Gastrocnemius medialis (tissue), 4 donors: Measurements from ENCODE around the gene OTOF. TPM values are rescaled to one million over a fixed set of nuclear protein-coding genes. Genes with fewer than 3 reads are reported as not detected.

Experiments used
- ATAC-seq, 2 donors: fragments of 150-250 bp; one replicate each; pipeline ENCODE4 v1.9.1; 2016
- DNase-seq, 2 donors: peaks; one replicate each; pipeline ENCODE4 v3.0.0-alpha.2; 2019
- H3K27ac ChIP-seq, 4 donors: fragments of 200-600 bp; sonication (generic); 1 replicate in 1 of 4; 2 replicates in 3 of 4; pipeline ENCODE4 v1.5.1; 2016 to 2018; ENCODE audit warnings: mild to moderate bottlenecking in 2 of 4, moderate library complexity in 1 of 4
- H3K27me3 ChIP-seq, 3 donors: fragments of 200-600 bp; sonication (generic) in 2 of 3; 1 replicate in 1 of 3; 2 replicates in 2 of 3; pipeline versions ENCODE4 v1.5.1 to v1.6.0; 2016 to 2019; ENCODE audit warnings: mild to moderate bottlenecking in 1 of 3, moderate library complexity in 1 of 3
- H3K36me3 ChIP-seq, 2 donors: fragments of 200-600 bp; sonication (generic) in 1 of 2; one replicate each; pipeline ENCODE4 v1.5.1; 2017 to 2018
- H3K4me1 ChIP-seq, 2 donors: fragments of 200-600 bp; sonication (generic) in 1 of 2; one replicate each; pipeline ENCODE4 v1.5.1; 2016 to 2017; ENCODE audit warnings: mild to moderate bottlenecking in 2 of 2
- H3K4me3 ChIP-seq, 4 donors: fragments of 200-600 bp; sonication (generic) in 3 of 4; 1 replicate in 1 of 4; 2 replicates in 3 of 4; pipeline ENCODE4 v1.5.1; 2016 to 2019; ENCODE audit warnings: mild to moderate bottlenecking in 2 of 4
- H3K9me3 ChIP-seq, 3 donors: fragments of 200-600 bp; sonication (generic) in 2 of 3; 1 replicate in 1 of 3; 2 replicates in 2 of 3; pipeline ENCODE4 v1.5.1; 2016 to 2019
- CTCF ChIP-seq, 5 experiments: fragments of 450-650 bp in 3 of 5; fragments of 200-600 bp in 2 of 5; sonication (generic) in 2 of 5; IDR thresholded peaks in 4 of 5; conservative IDR thresholded peaks in 1 of 5; 1 replicate in 4 of 5; 2 replicates in 1 of 5; pipeline ENCODE4 v1.5.1; 2016 to 2019; ENCODE audit warnings: antibody characterized with exemption in 5 of 5, mild to moderate bottlenecking in 3 of 5, moderate library complexity in 3 of 5
- POLR2A ChIP-seq, 2 donors: fragments of 450-650 bp; IDR thresholded peaks; one replicate each; pipeline ENCODE4 v1.6.1; 2017; ENCODE audit warnings: antibody characterized with exemption in 2 of 2, mild to moderate bottlenecking in 2 of 2, moderate library complexity in 2 of 2
- in situ Hi-C, 4 donors: fragments of 200-750 bp; cut with MboI; loops; one replicate each; pipeline versions ENCODE4 v1.15.0 to v1.8.0; 2017; ENCODE audit warnings: low sequenced_read_pairs in 4 of 4
- intact Hi-C: fragments of 100-400 bp; cut with DNase I; formaldehyde crosslinking; loops from one replicate; pipeline ENCODE4 v1.15.1; 2023; ENCODE audit warnings: low total_unique reads
- total RNA-seq, 4 donors: library from RNA; depleted of rRNA; stranded (reverse); fragments of >200 nt; gene quantifications; one replicate each; pipeline versions ENCODE4 v1.1.0 to v1.2.3, GENCODE V29; 2016

The OTOF gene
- total RNA-seq, 4 donors from 2014 or later: 0.09 to 0.46 TPM; not detected in 2

- no peaks in the 10 kb centered on the region for H3K9me3 ChIP-seq
- no peak for ATAC-seq
- no peak overlapping the region for H3K27ac ChIP-seq
- in situ Hi-C loops: no loop called here
- H3K4me1 ChIP-seq: no peaks in the 10 kb centered on the region
- TF ChIP-seq CTCF (IDR thresholded peaks at IDR 0.05 in 4 of 5, conservative IDR thresholded peaks at IDR 0.05 in 1 of 5): no peak
- no peak for TF ChIP-seq POLR2A (IDR thresholded peaks at IDR 0.05)
- DNase-seq: no peak
- H3K4me3 ChIP-seq: no peak overlapping the region
- no peaks in the 10 kb centered on the region for H3K27me3 ChIP-seq
- intact Hi-C loops: no loop called here
- no peaks in the 10 kb centered on the region for H3K36me3 ChIP-seq
Observed at GRCh38 chr2:26411419-26411818, 66.5 kb downstream of the OTOF start.

GRCh38 chr2:26410764-26411243 is 67.1 kb downstream of the OTOF start:
- H3K27ac ChIP-seq: no peak overlapping the region
- H3K4me1 ChIP-seq: no peaks in the 10 kb centered on the region
- ATAC-seq (no peak), DNase-seq (no peak)
- no peaks in the 10 kb centered on the region for H3K36me3 ChIP-seq
- intact Hi-C loops: no loop called here
- H3K4me3 ChIP-seq: no peak overlapping the region
- in situ Hi-C loops: no loop called here
- H3K27me3 ChIP-seq: no peaks in the 10 kb centered on the region
- TF ChIP-seq CTCF (IDR thresholded peaks at IDR 0.05 in 4 of 5, conservative IDR thresholded peaks at IDR 0.05 in 1 of 5) (no peak), POLR2A (IDR thresholded peaks at IDR 0.05) (no peak)
- H3K9me3 ChIP-seq: no peaks in the 10 kb centered on the region

GRCh38 chr2:26409785-26410184 is 68.1 kb downstream of the OTOF start:
- H3K4me3 ChIP-seq: no peak overlapping the region
- DNase-seq (no peak), ATAC-seq (no peak)
- no peak overlapping the region for H3K27ac ChIP-seq
- H3K27me3 ChIP-seq: no peaks in the 10 kb centered on the region
- TF ChIP-seq CTCF (IDR thresholded peaks at IDR 0.05 in 4 of 5, conservative IDR thresholded peaks at IDR 0.05 in 1 of 5) (no peak), POLR2A (IDR thresholded peaks at IDR 0.05) (no peak)
- no peaks in the 10 kb centered on the region for H3K9me3 ChIP-seq
- intact Hi-C loops: no loop called here
- H3K4me1 ChIP-seq: no peaks in the 10 kb centered on the region
- in situ Hi-C loops: no loop called here
- no peaks in the 10 kb centered on the region for H3K36me3 ChIP-seq

GRCh38 chr2:26407526-26407925 is 70.4 kb downstream of the OTOF start:
- H3K36me3 ChIP-seq: no peaks in the 10 kb centered on the region
- in situ Hi-C loops: no loop called here
- no peak for TF ChIP-seq CTCF (IDR thresholded peaks at IDR 0.05 in 4 of 5, conservative IDR thresholded peaks at IDR 0.05 in 1 of 5)
- no peak for TF ChIP-seq POLR2A (IDR thresholded peaks at IDR 0.05)
- H3K4me1 ChIP-seq: no peaks in the 10 kb centered on the region
- no peaks in the 10 kb centered on the region for H3K9me3 ChIP-seq
- no peak for DNase-seq
- no peak overlapping the region for H3K4me3 ChIP-seq
- H3K27me3 ChIP-seq: no peaks in the 10 kb centered on the region
- intact Hi-C loops: no loop called here
- no peak overlapping the region for H3K27ac ChIP-seq
- no peak for ATAC-seq

Other genes with a start within 250 kb of the OTOF start
- 100 to 1,000 TPM; 443 to 480 (median 462) TPM for gene HADHA, start 233.5 kb downstream of the OTOF start, total RNA-seq
- 100 to 1,000 TPM; 719 to 936 (median 781) TPM for gene HADHB, start 233.2 kb downstream of the OTOF start, total RNA-seq
- gene SELENOI, start 132.0 kb downstream of the OTOF start, total RNA-seq: 10 to 100 TPM in 3 of 4 donors, 1 to 10 TPM in 1; 8.5 to 30.6 (median 17.0) TPM
- not detected for gene ADGRF3, start 131.3 kb downstream of the OTOF start, total RNA-seq
- gene DRC1, start 76.2 kb downstream of the OTOF start, total RNA-seq: not detected
- not detected for gene CIB4, start 163.2 kb upstream of the OTOF start, total RNA-seq
- 10 to 100 TPM in 1 of 4 donors, 1 to 10 TPM in 1, under 1 TPM in 2; 0.80 to 11.6 (median 1.2) TPM for gene KCNK3, start 214.6 kb upstream of the OTOF start, total RNA-seq